ENCODE measurements around the gene CREBL2.
"Not testable (repeated sequence)": the region's sequence is repeated elsewhere in the genome, so short reads cannot be mapped to it uniquely, and the experiment has no call there.

CREBL2 gene

GRCh38 chr12:12585115-12585863 is 26.4 kb upstream of the CREBL2 start:
- Mint-ChIP-seq H3K36me3 (peaks cover 2% of the 10 kb centered on the region), H3K27ac (no peak overlapping the region), H3K4me3 (no peak overlapping the region), H3K4me1 (peaks cover 9% of the 10 kb centered on the region), H3K9me3 (peaks cover 7% of the 10 kb centered on the region), H3K27me3 (peaks cover 18% of the 10 kb centered on the region)
- no peak for ATAC-seq (ENCODE audit: low read depth)
- DNase-seq (ENCODE audit: low spot score in 2 of 2), result no peak

DNA sequence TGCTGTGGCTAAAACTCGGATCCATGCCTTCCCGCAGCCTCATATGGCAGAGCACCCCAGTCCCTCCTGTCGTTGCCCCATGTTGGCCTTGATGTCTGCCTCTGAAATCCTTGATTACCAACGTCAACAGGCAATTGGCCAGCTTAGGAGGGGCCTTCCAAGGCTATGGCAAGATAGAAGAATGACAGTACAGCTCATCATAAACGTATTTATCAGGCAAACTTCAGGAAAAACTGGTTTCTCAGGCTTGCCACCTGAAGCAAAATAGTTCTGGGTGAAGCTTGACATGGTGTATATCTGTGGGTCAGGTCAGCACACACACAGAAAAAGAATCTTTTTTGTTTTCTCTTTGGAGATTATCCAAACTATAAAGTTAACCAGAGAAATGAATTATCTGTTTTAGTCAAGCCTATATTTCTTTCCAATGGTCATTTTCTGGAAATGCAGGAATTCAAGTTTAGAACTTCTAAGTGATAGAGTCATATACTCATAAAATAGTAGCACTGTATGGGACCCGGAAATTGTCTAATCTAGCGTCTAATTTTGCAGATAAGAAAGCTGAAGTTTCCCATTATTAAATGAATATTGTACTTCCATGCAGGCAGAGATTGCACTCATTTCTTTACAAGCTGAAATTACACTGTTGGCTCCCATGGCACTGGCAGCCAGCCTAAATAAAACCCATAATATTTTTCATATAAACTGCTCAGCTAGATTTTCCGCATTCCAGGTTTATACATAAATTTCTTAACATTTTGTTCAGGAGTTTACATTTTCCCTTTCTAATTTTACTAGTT is 24.6 kb upstream of the CREBL2 start:
- no peak for ATAC-seq (ENCODE audit: low read depth)
- H3K27me3 Mint-ChIP-seq, result peaks cover 20% of the 10 kb centered on the region
- H3K36me3 Mint-ChIP-seq, result peaks cover 2% of the 10 kb centered on the region
- H3K4me3 Mint-ChIP-seq, result no peak overlapping the region
- no peak for DNase-seq (ENCODE audit: low spot score in 2 of 2)
- no peak overlapping the region for H3K27ac Mint-ChIP-seq
- peaks cover 7% of the 10 kb centered on the region for H3K9me3 Mint-ChIP-seq
- peaks cover 9% of the 10 kb centered on the region for H3K4me1 Mint-ChIP-seq

DNA sequence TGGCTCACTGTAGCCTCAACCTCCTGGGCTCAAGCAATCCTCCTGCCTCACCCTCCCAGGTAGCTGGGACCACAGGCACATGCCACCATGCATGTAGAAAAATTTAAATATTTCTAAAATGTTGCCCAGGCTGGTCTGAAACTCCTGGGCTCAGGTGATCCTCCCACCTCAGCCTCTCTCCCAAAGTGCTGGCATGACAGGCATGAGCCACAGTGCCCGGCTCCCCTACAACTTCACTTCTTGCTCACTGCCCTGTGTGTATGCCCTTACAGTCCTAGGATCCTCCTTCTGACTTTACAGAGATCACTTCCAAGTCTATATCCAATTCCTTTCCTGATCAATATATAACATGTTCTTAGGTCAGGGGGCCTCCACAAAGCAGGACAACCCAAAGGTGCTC is 23.8 kb upstream of the CREBL2 start:
- no peak overlapping the region for H3K27ac Mint-ChIP-seq
- ATAC-seq (ENCODE audit: low read depth), result no peak
- peaks cover 3% of the 10 kb centered on the region for H3K4me1 Mint-ChIP-seq
- H3K9me3 Mint-ChIP-seq, result peaks cover 7% of the 10 kb centered on the region
- H3K4me3 Mint-ChIP-seq, result no peak overlapping the region
- H3K36me3 Mint-ChIP-seq, result peaks cover 2% of the 10 kb centered on the region
- DNase-seq (ENCODE audit: low spot score in 2 of 2), result no peak
- peaks cover 21% of the 10 kb centered on the region for H3K27me3 Mint-ChIP-seq

GRCh38 chr12:12588436-12588835 is 23.2 kb upstream of the CREBL2 start:
- H3K9me3 Mint-ChIP-seq; H3K4me1 Mint-ChIP-seq; ATAC-seq (ENCODE audit: low read depth); H3K4me3 Mint-ChIP-seq; H3K27ac Mint-ChIP-seq; DNase-seq (ENCODE audit: low spot score in 2 of 2); H3K36me3 Mint-ChIP-seq: not testable (repeated sequence)
- H3K27me3 Mint-ChIP-seq, result peaks cover 20% of the 10 kb centered on the region

DNA sequence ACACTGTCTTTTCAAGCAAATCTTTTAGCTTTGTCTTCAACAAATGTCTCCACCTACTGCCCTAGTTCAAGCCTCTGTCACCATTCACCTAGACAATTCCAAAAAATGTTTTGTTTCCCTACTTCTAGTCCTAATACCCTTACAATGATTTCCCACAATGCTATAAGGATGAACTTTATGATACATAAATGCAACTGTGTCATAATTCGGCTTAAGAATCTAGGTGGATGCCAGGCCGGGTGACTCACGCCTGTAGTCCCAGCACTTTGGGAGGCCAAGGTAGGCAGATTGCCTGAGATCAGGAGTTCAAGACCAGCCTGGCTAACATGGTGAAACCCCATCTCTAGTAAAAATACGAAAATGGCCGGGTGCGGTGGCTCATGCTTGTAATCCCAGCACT is 20.7 kb upstream of the CREBL2 start:
- Mint-ChIP-seq H3K4me3 (no peak overlapping the region), H3K27ac (no peak overlapping the region), H3K27me3 (peaks cover 24% of the 10 kb centered on the region), H3K36me3 (peaks cover 4% of the 10 kb centered on the region), H3K9me3 (peaks cover 8% of the 10 kb centered on the region), H3K4me1 (no peaks in the 10 kb centered on the region)
- ATAC-seq (ENCODE audit: low read depth) (no peak), DNase-seq (ENCODE audit: low spot score in 2 of 2) (no peak)

- no peak for DNase-seq (ENCODE audit: low spot score in 2 of 2)
- H3K27ac Mint-ChIP-seq, result no peak overlapping the region
- H3K36me3 Mint-ChIP-seq, result peaks cover 4% of the 10 kb centered on the region
- no peak for ATAC-seq (ENCODE audit: low read depth)
- peaks cover 24% of the 10 kb centered on the region for H3K27me3 Mint-ChIP-seq
- no peaks in the 10 kb centered on the region for H3K4me1 Mint-ChIP-seq
- peaks cover 10% of the 10 kb centered on the region for H3K9me3 Mint-ChIP-seq
- no peak overlapping the region for H3K4me3 Mint-ChIP-seq
These were observed 18.7 kb upstream of the CREBL2 start for GRCh38 chr12:12592930-12593329.

DNA sequence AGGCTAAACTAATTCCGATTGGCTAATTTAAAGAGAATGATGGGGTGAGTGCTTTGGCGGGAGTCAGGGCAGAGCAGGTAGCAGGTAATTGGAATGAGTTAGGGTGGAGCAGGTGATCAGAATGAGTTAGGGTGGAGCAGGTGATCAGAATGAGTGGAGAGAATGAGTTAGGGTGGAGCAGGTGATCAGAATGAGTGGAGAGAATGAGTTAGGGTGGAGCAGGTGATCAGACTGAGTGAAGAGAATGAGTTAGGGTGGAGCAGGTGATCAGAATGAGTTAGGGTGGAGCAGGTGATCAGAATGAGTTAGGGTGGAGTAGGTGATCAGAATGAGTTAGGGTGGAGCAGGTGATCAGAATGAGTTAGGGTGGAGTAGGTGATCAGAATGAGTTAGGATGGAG is 15.7 kb upstream of the CREBL2 start:
- not testable (repeated sequence) for H3K36me3 Mint-ChIP-seq; ATAC-seq (ENCODE audit: low read depth); H3K4me3 Mint-ChIP-seq; H3K9me3 Mint-ChIP-seq; DNase-seq (ENCODE audit: low spot score in 2 of 2); H3K4me1 Mint-ChIP-seq; H3K27ac Mint-ChIP-seq
- H3K27me3 Mint-ChIP-seq, result peaks cover 10% of the 10 kb centered on the region

DNA sequence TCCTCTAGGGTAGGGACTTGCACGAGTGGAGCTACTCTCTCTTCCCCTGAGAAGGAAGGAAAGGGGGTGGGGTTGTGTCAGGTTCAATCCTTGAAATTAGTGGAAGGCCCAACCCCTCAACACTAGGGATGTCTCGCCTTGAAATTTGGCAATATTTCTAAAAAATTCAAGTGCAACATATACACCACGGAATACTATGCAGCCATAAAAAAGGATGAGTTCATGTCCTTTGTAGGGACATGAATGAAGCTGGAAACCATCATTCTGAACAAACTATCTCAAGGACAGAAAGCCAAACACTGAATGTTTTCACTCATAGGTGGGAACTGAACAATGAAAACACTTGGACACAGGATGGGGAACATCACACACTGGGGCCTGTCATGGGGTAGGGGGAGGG is 15.1 kb upstream of the CREBL2 start:
- not testable (repeated sequence) for ATAC-seq (ENCODE audit: low read depth); H3K36me3 Mint-ChIP-seq; H3K4me3 Mint-ChIP-seq; H3K4me1 Mint-ChIP-seq; H3K27ac Mint-ChIP-seq; DNase-seq (ENCODE audit: low spot score in 2 of 2); H3K9me3 Mint-ChIP-seq
- peaks cover 10% of the 10 kb centered on the region for H3K27me3 Mint-ChIP-seq

- DNase-seq (ENCODE audit: low spot score in 2 of 2) (no peak), ATAC-seq (ENCODE audit: low read depth) (no peak)
- Mint-ChIP-seq H3K27ac (no peak overlapping the region), H3K4me1 (no peaks in the 10 kb centered on the region), H3K36me3 (peaks cover 4% of the 10 kb centered on the region), H3K9me3 (peaks cover 6% of the 10 kb centered on the region), H3K4me3 (no peak overlapping the region), H3K27me3 (peaks cover 8% of the 10 kb centered on the region)
These were observed 12.8 kb upstream of the CREBL2 start for GRCh38 chr12:12598864-12599263.

GRCh38 chr12:12599750-12600643 is 11.7 kb upstream of the CREBL2 start:
- H3K4me1 Mint-ChIP-seq, result no peaks in the 10 kb centered on the region
- no peak overlapping the region for H3K4me3 Mint-ChIP-seq
- DNase-seq (ENCODE audit: low spot score in 2 of 2) (no peak), ATAC-seq (ENCODE audit: low read depth) (no peak)
- H3K9me3 Mint-ChIP-seq, result peaks cover 6% of the 10 kb centered on the region
- H3K27ac Mint-ChIP-seq, result no peak overlapping the region
- peaks cover 4% of the 10 kb centered on the region for H3K36me3 Mint-ChIP-seq
- peaks cover 5% of the 10 kb centered on the region for H3K27me3 Mint-ChIP-seq

GRCh38 chr12:12600659-12601058 is 11.0 kb upstream of the CREBL2 start:
- peaks cover 5% of the 10 kb centered on the region for H3K9me3 Mint-ChIP-seq
- H3K4me3 Mint-ChIP-seq, result no peak overlapping the region
- H3K4me1 Mint-ChIP-seq, result no peaks in the 10 kb centered on the region
- peaks cover 4% of the 10 kb centered on the region for H3K27me3 Mint-ChIP-seq
- ATAC-seq (ENCODE audit: low read depth) (no peak), DNase-seq (ENCODE audit: low spot score in 2 of 2) (no peak)
- no peak overlapping the region for H3K27ac Mint-ChIP-seq
- peaks cover 4% of the 10 kb centered on the region for H3K36me3 Mint-ChIP-seq

DNA sequence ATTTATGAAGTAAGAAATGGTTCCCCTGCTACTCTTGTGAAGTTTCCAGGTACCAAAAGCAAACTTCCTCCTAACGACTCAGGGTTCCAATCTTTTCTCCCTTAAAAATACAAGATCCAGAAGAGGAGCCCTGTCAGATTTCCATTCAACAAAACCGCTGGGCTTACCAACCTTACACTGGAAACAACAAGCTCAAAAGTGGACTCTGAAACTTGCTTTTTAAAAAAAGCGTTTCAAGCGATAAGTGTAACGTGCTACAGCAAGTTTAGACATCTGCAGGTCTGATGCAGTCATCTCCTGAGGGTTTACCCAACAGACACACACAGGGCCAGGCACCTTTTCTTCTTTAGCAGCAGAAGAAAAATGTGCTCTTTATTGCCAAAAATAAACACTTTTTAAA is 6.9 kb upstream of the CREBL2 start:
- H3K27ac Mint-ChIP-seq, result no peak overlapping the region
- ATAC-seq (ENCODE audit: low read depth), result no peak

GRCh38 chr12:12606781-12607589 is 4.7 kb upstream of the CREBL2 start:
- no peaks in the 10 kb centered on the region for H3K27me3 Mint-ChIP-seq
- ATAC-seq (ENCODE audit: low read depth) (no peak), DNase-seq (ENCODE audit: low spot score in 2 of 2) (no peak)
- peak overlapping the region; percentile 68 for H3K27ac Mint-ChIP-seq
- no peaks in the 10 kb centered on the region for H3K9me3 Mint-ChIP-seq
- H3K4me3 Mint-ChIP-seq, result no peak overlapping the region
- peaks cover 2% of the 10 kb centered on the region for H3K36me3 Mint-ChIP-seq
- peaks cover 5% of the 10 kb centered on the region for H3K4me1 Mint-ChIP-seq

More for the DNA sequence above, 6.9 kb upstream of the CREBL2 start:
- Mint-ChIP-seq H3K4me1 (peaks cover 3% of the 10 kb centered on the region), H3K9me3 (no peaks in the 10 kb centered on the region), H3K4me3 (no peak overlapping the region), H3K36me3 (no peaks in the 10 kb centered on the region), H3K27me3 (no peaks in the 10 kb centered on the region)
- no peak for DNase-seq (ENCODE audit: low spot score in 2 of 2)
